Sigmoid colon (tissue), 4 donors: ENCODE data around the gene LARGE1.

ENCODE experiments used
- EP300 ChIP-seq, 4 donors: sonication (generic); formaldehyde crosslinking; IDR thresholded peaks; one replicate each; pipeline ENCODE4 v1.6.1; 2017; ENCODE audit warnings: antibody characterized with exemption in 4 of 4
- POLR2A ChIP-seq, 2 donors: fragments of 450-650 bp; IDR thresholded peaks; one replicate each; pipeline ENCODE4 v1.6.1; 2016; ENCODE audit warnings: antibody characterized with exemption in 2 of 2, mild to moderate bottlenecking in 2 of 2, moderate library complexity in 2 of 2
- TF ChIP-seq, protein P1 (sequence below), 4 experiments: fragments of 450-650 bp in 3 of 4; fragments of 200-600 bp in 1 of 4; IDR thresholded peaks; one replicate each; pipeline ENCODE4 v1.5.1; 2016 to 2019; ENCODE audit warnings: antibody characterized with exemption in 4 of 4, mild to moderate bottlenecking in 3 of 4, moderate library complexity in 2 of 4

- no peak for TF ChIP-seq POLR2A (IDR thresholded peaks at IDR 0.05)
- TF ChIP-seq, protein P1, sequence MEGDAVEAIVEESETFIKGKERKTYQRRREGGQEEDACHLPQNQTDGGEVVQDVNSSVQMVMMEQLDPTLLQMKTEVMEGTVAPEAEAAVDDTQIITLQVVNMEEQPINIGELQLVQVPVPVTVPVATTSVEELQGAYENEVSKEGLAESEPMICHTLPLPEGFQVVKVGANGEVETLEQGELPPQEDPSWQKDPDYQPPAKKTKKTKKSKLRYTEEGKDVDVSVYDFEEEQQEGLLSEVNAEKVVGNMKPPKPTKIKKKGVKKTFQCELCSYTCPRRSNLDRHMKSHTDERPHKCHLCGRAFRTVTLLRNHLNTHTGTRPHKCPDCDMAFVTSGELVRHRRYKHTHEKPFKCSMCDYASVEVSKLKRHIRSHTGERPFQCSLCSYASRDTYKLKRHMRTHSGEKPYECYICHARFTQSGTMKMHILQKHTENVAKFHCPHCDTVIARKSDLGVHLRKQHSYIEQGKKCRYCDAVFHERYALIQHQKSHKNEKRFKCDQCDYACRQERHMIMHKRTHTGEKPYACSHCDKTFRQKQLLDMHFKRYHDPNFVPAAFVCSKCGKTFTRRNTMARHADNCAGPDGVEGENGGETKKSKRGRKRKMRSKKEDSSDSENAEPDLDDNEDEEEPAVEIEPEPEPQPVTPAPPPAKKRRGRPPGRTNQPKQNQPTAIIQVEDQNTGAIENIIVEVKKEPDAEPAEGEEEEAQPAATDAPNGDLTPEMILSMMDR (IDR thresholded peaks at IDR 0.05), result no peak
- TF ChIP-seq EP300 (IDR thresholded peaks at IDR 0.05), result no peak
Observed at GRCh38 chr22:33766091-33766490, 154.2 kb downstream of the LARGE1 start.
